ENCODE measurements around the gene COQ8A. TPM values are rescaled to one million over a fixed set of nuclear protein-coding genes. Genes with fewer than 3 reads are reported as not detected.

The COQ8A gene
- total RNA-seq (2022; extraction: Qiagen RNA extraction; ENCODE audit: low read depth) = 14.9 to 21.8 TPM (median 19.9 TPM) in 5 replicates

DNA sequence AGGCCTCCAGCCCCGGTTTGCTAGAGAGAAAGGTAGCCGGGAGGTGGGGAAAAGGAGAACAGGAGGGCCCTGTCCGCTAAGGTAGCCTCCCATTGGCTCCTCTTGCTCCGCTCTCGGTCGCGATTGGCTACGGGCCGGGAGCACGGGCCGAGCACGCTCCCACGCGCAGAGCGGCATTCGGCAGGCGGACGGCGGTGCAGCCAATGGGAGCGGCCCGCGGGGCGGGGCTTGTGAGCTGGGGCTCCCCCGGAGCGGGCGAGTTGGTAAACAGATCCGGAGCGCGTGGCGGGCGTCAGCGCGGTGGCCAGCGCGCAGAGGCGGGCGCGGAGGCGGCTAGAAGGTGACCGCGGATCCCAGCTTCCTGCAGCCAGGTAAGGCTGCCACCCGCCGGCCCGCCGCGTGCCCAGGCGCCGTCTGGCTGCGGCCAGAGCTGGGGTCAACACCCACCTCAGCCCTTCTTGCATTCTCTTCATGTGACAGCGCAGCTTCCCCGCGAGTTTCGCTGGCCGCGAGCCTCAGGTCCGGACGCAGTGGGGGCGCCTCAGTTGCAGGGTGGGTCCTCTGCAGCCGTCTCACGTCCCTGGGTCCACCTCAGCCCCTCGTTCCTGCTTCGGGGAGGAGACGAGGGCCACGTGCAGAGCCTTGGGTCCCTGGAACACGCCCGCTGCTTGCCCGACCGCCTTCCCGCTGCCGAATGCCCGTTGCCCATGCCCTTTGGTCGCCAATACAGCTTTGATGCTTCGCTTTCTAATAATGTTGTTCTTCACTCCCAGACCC lies at the start of gene COQ8A:
Gene COQ8A (plus strand): TSS at position 266 of the 777 bp plus-strand sequence. CDS start 21,092 bp downstream, outside the sequence.

Other genes starting within 250 kb of the COQ8A start
- gene ITPKB, start 201.0 kb upstream of the COQ8A start, total RNA-seq (2022; extraction: Qiagen RNA extraction; ENCODE audit: low read depth) = 1.7 to 3.0 TPM (median 2.5 TPM) in 5 replicates
- 20.4 to 33.1 TPM (median 28.3 TPM) in 5 replicates for gene PSEN2, start 69.7 kb upstream of the COQ8A start, total RNA-seq (2022; extraction: Qiagen RNA extraction; ENCODE audit: low read depth)

All from A549 treated with ZK216348 at 1 μM for 4 hours (cell line).